GM12865 (cell line): ENCODE measurements around the gene SFXN3.

Experiments
- DNase-seq: peaks from one replicate; pipeline ENCODE4 v3.0.0; 2010; ENCODE audit warnings: low read depth
- H3K4me3 ChIP-seq: 2 replicates; pipeline ENCODE4 v1.5.1; 2011; ENCODE audit warnings: mild to moderate bottlenecking, low read depth, low read length, control low read depth
- CTCF ChIP-seq: IDR thresholded peaks from 2 replicates; pipeline ENCODE4 v1.5.1; 2011; ENCODE audit warnings: low read length, control low read depth, low read depth, inconsistent platforms; ENCODE audit not compliant: insufficient read depth; ENCODE audit errors: missing control alignments

SFXN3 gene

GRCh38 chr10:101065481-101066145 lies 34.6 kb downstream of the SFXN3 start:
- no peak for TF ChIP-seq CTCF
- H3K4me3 ChIP-seq, result no peak overlapping the region
- no peak for DNase-seq

- peak overlapping the region; percentile 74 for H3K4me3 ChIP-seq
- TF ChIP-seq CTCF, result peak; percentile 43
- peak; percentile 68 for DNase-seq
These were observed 35.3 kb downstream of the SFXN3 start for GRCh38 chr10:101066146-101066895.

GRCh38 chr10:101066896-101067355 lies 35.9 kb downstream of the SFXN3 start:
- TF ChIP-seq CTCF, result no peak
- DNase-seq, result no peak
- H3K4me3 ChIP-seq, result peak overlapping the region; percentile 74

GRCh38 chr10:101067356-101068083 lies 36.5 kb downstream of the SFXN3 start:
- H3K4me3 ChIP-seq, result peak overlapping the region; percentile 74
- TF ChIP-seq CTCF, result peak; percentile 85
- DNase-seq, result peak; percentile 91

- TF ChIP-seq CTCF, result no peak
- no peak for DNase-seq
- H3K4me3 ChIP-seq, result no peak overlapping the region
These were observed 38.4 kb downstream of the SFXN3 start for GRCh38 chr10:101069441-101069840.

GRCh38 chr10:101070098-101070497 lies 39.1 kb downstream of the SFXN3 start:
- DNase-seq, result no peak
- TF ChIP-seq CTCF, result no peak
- no peak overlapping the region for H3K4me3 ChIP-seq
